Gastroesophageal sphincter (tissue), 4 donors: Measurements from ENCODE around the gene SPEG. TPM values are rescaled to one million over a fixed set of nuclear protein-coding genes. Genes with fewer than 3 reads are reported as not detected.

ENCODE experiments used
- ATAC-seq: fragments of 150-250 bp; one replicate; pipeline ENCODE4 v1.9.1; 2016; ENCODE audit warnings: mild to moderate bottlenecking, moderate library complexity
- H3K27ac ChIP-seq, 4 donors: fragments of 200-600 bp; sonication (generic) in 3 of 4; 1 replicate in 3 of 4; 2 replicates in 1 of 4; pipeline ENCODE4 v1.5.1; 2016 to 2019
- H3K27me3 ChIP-seq: fragments of 200-600 bp; sonication (generic); one replicate; pipeline ENCODE4 v1.5.1; 2019
- H3K36me3 ChIP-seq, 2 donors: fragments of 200-600 bp; sonication (generic); one replicate each; pipeline ENCODE4 v1.5.1; 2019; ENCODE audit warnings: control low read depth in 1 of 2
- H3K4me1 ChIP-seq, 3 donors: fragments of 200-600 bp; sonication (generic); 1 replicate in 2 of 3; 2 replicates in 1 of 3; pipeline ENCODE4 v1.5.1; 2016 to 2019; ENCODE audit warnings: control low read depth in 2 of 3
- H3K4me3 ChIP-seq, 2 donors: fragments of 200-600 bp; sonication (generic); one replicate each; pipeline ENCODE4 v1.5.1; 2019; ENCODE audit warnings: mild to moderate bottlenecking in 1 of 2, moderate library complexity in 1 of 2
- H3K9me3 ChIP-seq, 3 donors: fragments of 200-600 bp; sonication (generic); one replicate each; pipeline ENCODE4 v1.5.1; 2017 to 2019; ENCODE audit warnings: control low read depth in 2 of 3
- CTCF ChIP-seq, 4 experiments: fragments of 200-600 bp in 2 of 4; fragments of 450-650 bp in 2 of 4; sonication (generic) in 1 of 4; IDR thresholded peaks; one replicate each; pipeline ENCODE4 v1.5.1; 2017 to 2019; ENCODE audit warnings: antibody characterized with exemption in 4 of 4, mild to moderate bottlenecking in 2 of 4, moderate library complexity in 2 of 4
- EP300 ChIP-seq: sonication (generic); formaldehyde crosslinking; IDR thresholded peaks from one replicate; pipeline ENCODE4 v1.6.1; 2017; ENCODE audit warnings: antibody characterized with exemption, mild to moderate bottlenecking
- POLR2A ChIP-seq, 2 donors: fragments of 450-650 bp; IDR thresholded peaks; one replicate each; pipeline ENCODE4 v1.6.1; 2017; ENCODE audit warnings: antibody characterized with exemption in 2 of 2, mild to moderate bottlenecking in 2 of 2, moderate library complexity in 1 of 2
- POLR2AphosphoS5 ChIP-seq: sonication (generic); formaldehyde crosslinking; IDR thresholded peaks from one replicate; pipeline ENCODE4 v1.6.1; 2017; ENCODE audit warnings: antibody characterized with exemption
- WGBS, 2 donors: methylation state at CpG; one replicate each; pipeline ENCODE4 v1.1.5; 2018; ENCODE audit warnings: low coverage in 1 of 2; 5-methylcytosine and 5-hydroxymethylcytosine counted together
- total RNA-seq, 4 donors: library from RNA; depleted of rRNA; stranded (reverse); fragments of >200 nt; gene quantifications; one replicate each; pipeline ENCODE4 v1.1.0, GENCODE V29; 2016

Gene SPEG
- total RNA-seq, 4 donors from 2014 or later, result 90.2 to 307 (median 214) TPM

DNA sequence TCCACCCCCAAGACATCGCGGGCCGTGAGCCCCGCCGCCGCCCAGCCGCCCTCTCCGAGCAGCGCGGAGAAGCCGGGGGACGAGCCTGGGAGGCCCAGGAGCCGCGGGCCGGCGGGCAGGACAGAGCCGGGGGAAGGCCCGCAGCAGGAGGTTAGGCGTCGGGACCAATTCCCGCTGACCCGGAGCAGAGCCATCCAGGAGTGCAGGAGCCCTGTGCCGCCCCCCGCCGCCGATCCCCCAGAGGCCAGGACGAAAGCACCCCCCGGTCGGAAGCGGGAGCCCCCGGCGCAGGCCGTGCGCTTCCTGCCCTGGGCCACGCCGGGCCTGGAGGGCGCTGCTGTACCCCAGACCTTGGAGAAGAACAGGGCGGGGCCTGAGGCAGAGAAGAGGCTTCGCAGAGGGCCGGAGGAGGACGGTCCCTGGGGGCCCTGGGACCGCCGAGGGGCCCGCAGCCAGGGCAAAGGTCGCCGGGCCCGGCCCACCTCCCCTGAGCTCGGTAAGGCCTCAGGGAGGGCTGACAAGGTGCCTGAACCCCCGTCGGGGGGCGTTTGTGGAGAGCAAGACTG is 14.2 kb downstream of the SPEG start:
- ATAC-seq, result no peak
- whole genome bisulfite sequencing, 2 donors, result no CpG with 5 or more reads among the region's 51 CpGs
- H3K27ac ChIP-seq, result peak overlapping the region; percentile 93 to 99 (median 98)
- TF ChIP-seq CTCF (IDR thresholded peaks at IDR 0.05) (peak in 3 of 4 experiments; percentile 33 to 38 (median 36)), EP300 (no peak), POLR2A (IDR thresholded peaks at IDR 0.05) (no peak), POLR2AphosphoS5 (peak; percentile 46)
- peaks cover 0 to 5% of the 10 kb centered on the region in 2 donors for H3K36me3 ChIP-seq
- H3K4me1 ChIP-seq, result peaks cover 0 to 100% (median 17%) of the 10 kb centered on the region in 3 donors
- no peaks in the 10 kb centered on the region for H3K9me3 ChIP-seq
- H3K27me3 ChIP-seq, result peaks cover 23% of the 10 kb centered on the region
- H3K4me3 ChIP-seq, result peak overlapping the region; percentile 24 to 48

DNA sequence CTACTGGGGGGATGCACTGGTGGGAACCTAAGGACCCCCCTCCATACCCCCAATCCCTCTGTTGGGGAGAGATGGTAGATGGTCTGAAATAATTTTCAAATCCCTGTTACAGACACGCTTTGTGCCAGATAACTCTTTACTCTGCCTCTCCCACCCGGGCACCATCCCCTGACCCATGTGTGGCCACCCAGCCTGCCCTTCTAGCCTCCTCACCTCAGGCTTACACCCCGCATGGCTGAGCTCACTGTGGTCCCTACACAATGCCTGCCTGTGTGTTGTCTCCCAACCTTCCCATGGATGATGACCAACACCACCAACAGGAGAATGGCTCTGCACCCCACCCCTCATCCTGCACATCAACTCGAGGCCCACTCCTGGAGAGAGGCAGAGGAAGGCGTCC is 15.0 kb downstream of the SPEG start:
- WGBS, 2 donors, result 75 to 84% methylated on average over 3 of the region's 5 CpGs
- Histone ChIP-seq H3K9me3 (no peaks in the 10 kb centered on the region), H3K4me1 (peaks cover 0 to 100% (median 24%) of the 10 kb centered on the region in 3 donors), H3K27me3 (peaks cover 23% of the 10 kb centered on the region), H3K36me3 (peaks cover 0 to 5% of the 10 kb centered on the region in 2 donors), H3K4me3 (peak overlapping the region; percentile 24 to 48), H3K27ac (peak overlapping the region; percentile 93 to 99 (median 98))
- no peak for ATAC-seq
- TF ChIP-seq POLR2AphosphoS5 (no peak), EP300 (no peak), POLR2A (IDR thresholded peaks at IDR 0.05) (no peak), CTCF (IDR thresholded peaks at IDR 0.05) (no peak)

GRCh38 chr2:219451661-219452360 is 17.2 kb downstream of the SPEG start:
- ATAC-seq, result peak; percentile 38
- 14 to 40% methylated on average over 2 to 4 of the region's 18 CpGs for WGBS, 2 donors
- Histone ChIP-seq H3K4me3 (peak overlapping the region in 1 of 2 donors; percentile 48), H3K27me3 (peaks cover 23% of the 10 kb centered on the region), H3K36me3 (peaks cover 0 to 18% of the 10 kb centered on the region in 2 donors), H3K27ac (peak overlapping the region; percentile 93 to 99 (median 98)), H3K4me1 (peaks cover 0 to 100% (median 24%) of the 10 kb centered on the region in 3 donors), H3K9me3 (no peaks in the 10 kb centered on the region)
- no peak for TF ChIP-seq EP300
- no peak for TF ChIP-seq CTCF (IDR thresholded peaks at IDR 0.05)
- peak; percentile 36 to 54 for TF ChIP-seq POLR2A (IDR thresholded peaks at IDR 0.05)
- TF ChIP-seq POLR2AphosphoS5, result no peak

- 26 to 34% methylated on average over 7 to 14 of the region's 23 CpGs for WGBS, 2 donors
- H3K4me1 ChIP-seq, result peaks cover 0 to 100% (median 23%) of the 10 kb centered on the region in 3 donors
Measured at GRCh38 chr2:219452361-219453317, 18.0 kb downstream of the SPEG start.

More at GRCh38 chr2:219452361-219453317, 18.0 kb downstream of the SPEG start:
- TF ChIP-seq CTCF (IDR thresholded peaks at IDR 0.05) (no peak), POLR2AphosphoS5 (peak; percentile 82), EP300 (peak; percentile 73), POLR2A (IDR thresholded peaks at IDR 0.05) (peak; percentile 35 to 42)
- peak overlapping the region; percentile 93 to 99 (median 98) for H3K27ac ChIP-seq
- peak; percentile 64 for ATAC-seq
- H3K4me3 ChIP-seq, result peak overlapping the region in 1 of 2 donors; percentile 48
- H3K9me3 ChIP-seq, result no peaks in the 10 kb centered on the region
- peaks cover 16% of the 10 kb centered on the region for H3K27me3 ChIP-seq
- peaks cover 0 to 18% of the 10 kb centered on the region in 2 donors for H3K36me3 ChIP-seq
